ENCODE results near the gene KLF15.

KLF15 gene

DNA sequence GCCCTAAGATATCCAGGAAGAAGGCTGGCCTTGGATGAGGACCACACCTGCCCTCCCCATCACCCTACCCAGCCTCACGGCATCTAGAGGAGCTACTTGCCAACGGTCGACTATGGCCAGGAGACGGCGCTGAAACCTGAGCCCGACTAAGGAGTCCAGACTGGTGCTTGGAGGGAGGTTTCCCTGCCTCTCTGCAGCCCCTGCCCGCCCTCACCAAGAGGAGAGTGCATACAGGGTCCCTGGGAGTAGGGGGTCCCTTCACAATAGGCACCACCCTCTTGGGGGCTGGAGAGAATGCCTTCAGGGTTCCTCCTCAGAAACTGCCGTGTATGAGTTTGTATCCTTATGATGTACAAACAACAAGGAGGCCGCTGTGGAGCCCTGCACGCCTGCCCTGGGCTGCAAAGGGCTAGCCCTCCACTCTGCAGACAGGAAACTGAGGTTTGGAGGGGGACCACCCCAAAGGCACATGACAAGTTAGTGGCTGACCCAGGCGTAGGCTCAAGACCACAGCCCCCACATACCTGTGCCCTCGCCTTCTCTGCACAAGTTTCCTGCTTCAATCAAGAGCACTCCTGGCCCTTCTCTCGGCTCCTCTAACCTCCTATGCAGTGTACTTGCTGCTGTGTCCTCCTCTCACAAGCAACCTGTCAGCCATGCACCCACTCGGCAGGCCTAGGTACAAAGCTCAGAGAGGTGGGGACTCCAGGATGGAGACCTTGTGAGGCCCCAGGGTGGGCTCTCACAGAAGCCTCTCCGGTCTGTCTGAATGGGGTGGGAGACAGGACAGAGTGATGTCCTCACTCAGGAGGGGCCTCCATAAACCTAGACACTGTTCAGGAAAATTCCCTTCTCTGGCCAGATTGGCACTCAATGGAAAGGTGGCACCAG is 7.4 kb downstream of the KLF15 start:
- no peak overlapping the region for H3K27ac ChIP-seq
- TF ChIP-seq, protein P1, sequence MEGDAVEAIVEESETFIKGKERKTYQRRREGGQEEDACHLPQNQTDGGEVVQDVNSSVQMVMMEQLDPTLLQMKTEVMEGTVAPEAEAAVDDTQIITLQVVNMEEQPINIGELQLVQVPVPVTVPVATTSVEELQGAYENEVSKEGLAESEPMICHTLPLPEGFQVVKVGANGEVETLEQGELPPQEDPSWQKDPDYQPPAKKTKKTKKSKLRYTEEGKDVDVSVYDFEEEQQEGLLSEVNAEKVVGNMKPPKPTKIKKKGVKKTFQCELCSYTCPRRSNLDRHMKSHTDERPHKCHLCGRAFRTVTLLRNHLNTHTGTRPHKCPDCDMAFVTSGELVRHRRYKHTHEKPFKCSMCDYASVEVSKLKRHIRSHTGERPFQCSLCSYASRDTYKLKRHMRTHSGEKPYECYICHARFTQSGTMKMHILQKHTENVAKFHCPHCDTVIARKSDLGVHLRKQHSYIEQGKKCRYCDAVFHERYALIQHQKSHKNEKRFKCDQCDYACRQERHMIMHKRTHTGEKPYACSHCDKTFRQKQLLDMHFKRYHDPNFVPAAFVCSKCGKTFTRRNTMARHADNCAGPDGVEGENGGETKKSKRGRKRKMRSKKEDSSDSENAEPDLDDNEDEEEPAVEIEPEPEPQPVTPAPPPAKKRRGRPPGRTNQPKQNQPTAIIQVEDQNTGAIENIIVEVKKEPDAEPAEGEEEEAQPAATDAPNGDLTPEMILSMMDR (IDR thresholded peaks at IDR 0.05): no peak
- no peak for TF ChIP-seq ZFX (IDR thresholded peaks at IDR 0.05; ENCODE audit: borderline replicate concordance)

DNA sequence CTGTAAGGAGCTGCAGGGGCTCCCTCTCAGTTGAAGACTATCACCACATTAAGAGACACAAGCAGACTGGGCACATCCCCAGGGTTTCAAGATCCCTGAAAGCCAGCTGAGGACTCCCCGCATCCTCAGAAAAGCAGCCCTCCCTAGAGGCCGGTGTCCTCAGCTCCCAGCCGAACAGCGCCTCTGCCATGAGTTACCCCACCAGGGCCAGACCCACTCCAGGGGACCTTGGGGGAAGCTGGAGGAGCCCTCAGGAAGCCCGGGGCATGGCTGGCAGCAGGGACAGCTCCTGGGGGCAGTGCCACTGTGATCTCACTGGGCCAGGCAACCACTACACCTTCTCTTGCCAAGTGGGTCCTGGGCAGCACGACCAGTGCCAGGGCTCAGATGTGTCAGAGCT is 8.1 kb downstream of the KLF15 start:
- no peak overlapping the region for H3K27ac ChIP-seq
- TF ChIP-seq ZFX (IDR thresholded peaks at IDR 0.05; ENCODE audit: borderline replicate concordance): no peak
- TF ChIP-seq, protein P1 (IDR thresholded peaks at IDR 0.05): no peak

DNA sequence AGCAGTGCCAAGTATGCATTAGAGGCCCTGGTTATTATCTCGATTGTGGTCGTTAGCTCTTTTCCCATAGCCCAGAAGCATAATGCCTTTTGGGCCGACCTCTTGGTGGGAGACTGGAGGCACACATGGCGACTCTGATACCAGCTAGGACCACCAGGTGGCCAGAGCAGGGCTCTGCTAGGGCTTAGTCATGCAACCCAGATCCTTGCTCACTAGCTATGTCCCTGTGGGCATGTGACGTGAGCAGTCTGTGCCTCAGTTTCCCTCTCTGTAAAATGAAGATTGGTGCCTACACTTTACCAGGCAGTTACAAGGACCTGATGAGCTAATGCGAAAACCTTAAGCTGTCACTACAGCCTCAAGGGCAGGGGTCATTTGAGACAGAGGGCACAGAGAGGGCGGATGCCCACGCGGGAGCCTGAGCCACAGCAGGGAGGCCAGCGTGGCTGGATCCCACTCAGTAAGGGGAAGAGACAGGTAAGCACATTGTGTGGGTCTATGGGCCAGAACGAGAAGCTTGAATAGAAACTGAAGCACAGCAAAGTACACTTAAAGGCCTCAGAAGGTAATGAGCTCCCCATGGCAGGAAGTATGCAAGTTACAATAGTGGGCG is 8.8 kb downstream of the KLF15 start:
- no peak overlapping the region for H3K27ac ChIP-seq
- TF ChIP-seq ZFX (IDR thresholded peaks at IDR 0.05; ENCODE audit: borderline replicate concordance): no peak
- TF ChIP-seq, protein P1 (IDR thresholded peaks at IDR 0.05): 0 out of 2 replicates have a peak, but pooled peaks have one; percentile 17

DNA sequence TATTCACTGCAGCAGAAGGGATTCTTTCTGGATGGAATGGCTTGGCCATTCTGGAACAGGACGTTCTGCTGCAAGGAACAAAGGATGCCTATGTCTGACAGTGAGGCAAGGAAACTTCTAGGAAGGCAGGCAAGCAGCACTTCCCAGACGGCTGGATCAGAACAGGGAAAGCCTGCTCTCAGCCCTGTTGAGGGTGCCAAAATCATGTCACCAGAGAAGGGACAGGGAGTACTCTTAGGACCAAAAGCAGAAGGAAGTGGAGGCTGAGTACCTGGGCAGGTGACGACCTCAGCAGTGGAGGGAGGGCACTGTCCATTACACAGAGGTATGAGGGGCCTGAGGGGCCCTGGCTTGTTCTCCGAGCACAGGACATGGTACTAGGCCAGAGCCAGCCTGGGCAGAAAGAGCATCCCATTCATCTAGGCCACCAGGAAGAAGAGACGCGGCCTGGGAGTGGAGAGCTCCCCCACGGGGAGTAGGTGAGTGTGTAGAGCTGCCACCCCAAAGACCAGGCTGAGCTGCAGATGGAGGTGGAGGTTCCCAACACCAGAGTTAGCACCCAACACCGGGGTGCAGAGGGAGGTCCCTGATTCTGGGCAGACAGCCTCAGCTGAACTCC is 9.6 kb downstream of the KLF15 start:
- TF ChIP-seq, protein P1 (IDR thresholded peaks at IDR 0.05): no peak
- no peak for TF ChIP-seq ZFX (IDR thresholded peaks at IDR 0.05; ENCODE audit: borderline replicate concordance)

DNA sequence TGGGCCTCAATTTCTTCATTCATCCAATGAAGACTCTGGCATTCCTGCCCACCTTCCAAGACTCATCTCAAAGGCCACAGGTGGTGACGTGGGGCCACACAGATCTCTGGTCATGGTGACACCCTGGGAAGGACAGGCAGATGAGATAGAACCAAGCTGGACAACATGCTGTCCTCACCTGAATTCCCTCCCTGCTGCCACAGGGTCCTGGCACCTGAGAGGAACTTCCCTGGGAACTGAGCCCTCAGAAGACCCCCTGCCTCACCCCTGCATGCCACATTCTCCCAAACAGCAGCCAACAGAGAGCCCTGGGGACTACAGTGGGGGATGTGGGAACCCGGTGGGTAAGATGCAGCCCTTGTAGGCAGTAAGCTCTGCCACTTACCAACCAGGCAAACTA is 10.7 kb downstream of the KLF15 start:
- no peak overlapping the region for H3K27ac ChIP-seq
- TF ChIP-seq, protein P1 (IDR thresholded peaks at IDR 0.05): no peak
- TF ChIP-seq ZFX (IDR thresholded peaks at IDR 0.05; ENCODE audit: borderline replicate concordance): no peak

More for the DNA sequence above, 9.6 kb downstream of the KLF15 start:
- H3K27ac ChIP-seq: no peak overlapping the region

DNA sequence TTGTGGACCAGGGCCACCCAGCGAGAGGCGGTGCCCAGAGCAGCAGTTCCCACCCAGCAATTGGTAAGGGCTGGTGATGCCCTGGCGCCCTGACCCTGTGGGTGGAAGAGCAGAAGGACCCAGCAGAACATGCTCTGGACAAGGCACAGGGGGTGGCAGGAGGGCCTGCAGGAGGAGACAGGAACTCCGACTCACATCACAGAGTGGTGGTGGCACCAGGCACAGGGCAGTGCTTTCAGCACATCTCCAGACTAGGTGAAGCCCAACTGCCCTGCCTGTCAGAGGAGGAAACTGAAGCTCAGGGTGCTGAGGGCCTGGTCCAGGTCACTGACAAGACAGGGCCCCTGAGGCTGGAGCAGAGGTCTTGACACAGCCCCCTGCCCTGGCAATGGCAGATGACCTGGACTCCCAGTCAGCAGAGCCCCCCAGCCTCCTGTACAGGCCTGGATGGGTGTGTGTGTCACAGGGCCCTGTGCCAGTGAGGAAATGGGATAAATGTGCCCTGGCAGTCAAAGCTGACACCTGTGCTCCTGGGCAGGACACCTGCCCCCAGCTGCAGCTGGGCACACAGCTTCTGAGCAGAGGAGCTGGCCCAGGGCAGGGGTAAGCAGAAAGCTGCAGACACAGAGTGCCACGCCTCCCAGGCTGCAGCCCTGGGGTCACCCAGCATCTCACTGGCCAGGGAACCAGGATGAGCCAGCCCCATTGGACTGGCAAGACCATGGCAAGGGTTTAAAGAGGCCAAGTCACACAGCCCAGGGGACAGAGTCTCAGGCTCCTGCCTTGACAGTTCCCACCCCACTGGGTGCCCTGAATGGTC is 11.4 kb downstream of the KLF15 start:
- TF ChIP-seq, protein P1 (IDR thresholded peaks at IDR 0.05): no peak
- TF ChIP-seq ZFX (IDR thresholded peaks at IDR 0.05; ENCODE audit: borderline replicate concordance): no peak
- H3K27ac ChIP-seq: no peak overlapping the region

Measured in 22Rv1 (cell line).